Osteocyte (in vitro differentiated cells): ENCODE data around the gene MEF2B. TPM values are rescaled to one million over a fixed set of nuclear protein-coding genes. Genes with fewer than 3 reads are reported as not detected.

Source experiments
- DNase-seq: peaks from one replicate; pipeline ENCODE4 v3.0.0; 2021; ENCODE audit warnings: mixed read lengths; ENCODE audit not compliant: unreplicated experiment; ENCODE audit errors: extremely low spot score
- H3K27ac Mint-ChIP-seq: one replicate; pipeline ENCODE4 v1.8.0; 2021; ENCODE audit warnings: mild to moderate bottlenecking, mixed read lengths; ENCODE audit not compliant: unreplicated experiment
- H3K27me3 Mint-ChIP-seq: one replicate; pipeline ENCODE4 v1.8.0; 2021; ENCODE audit warnings: mixed read lengths; ENCODE audit not compliant: unreplicated experiment
- H3K36me3 Mint-ChIP-seq: one replicate; pipeline ENCODE4 v1.8.0; 2021; ENCODE audit warnings: mixed read lengths; ENCODE audit not compliant: unreplicated experiment
- H3K4me1 Mint-ChIP-seq: one replicate; pipeline ENCODE4 v1.8.0; 2021; ENCODE audit warnings: mixed read lengths; ENCODE audit not compliant: unreplicated experiment
- H3K4me3 Mint-ChIP-seq: one replicate; pipeline ENCODE4 v1.8.0; 2021; ENCODE audit warnings: mild to moderate bottlenecking, moderate library complexity, mixed read lengths; ENCODE audit not compliant: unreplicated experiment
- H3K9me3 Mint-ChIP-seq: one replicate; pipeline ENCODE4 v1.8.0; 2021; ENCODE audit warnings: mixed read lengths; ENCODE audit not compliant: unreplicated experiment
- total RNA-seq: library from RNA; stranded (reverse); gene quantifications from 2 replicates; pipeline ENCODE4 v1.2.1, GENCODE V29; 2021
- TF ChIP-seq, protein P1 (sequence below): fragments of 200-600 bp; sonication (generic); IDR thresholded peaks from 2 replicates; pipeline ENCODE4 v1.5.0; 2021; ENCODE audit warnings: antibody characterized with exemption, mild to moderate bottlenecking, moderate library complexity

Gene MEF2B
- total RNA-seq, 1 donor from 2014 or later: 1.6 TPM

DNA sequence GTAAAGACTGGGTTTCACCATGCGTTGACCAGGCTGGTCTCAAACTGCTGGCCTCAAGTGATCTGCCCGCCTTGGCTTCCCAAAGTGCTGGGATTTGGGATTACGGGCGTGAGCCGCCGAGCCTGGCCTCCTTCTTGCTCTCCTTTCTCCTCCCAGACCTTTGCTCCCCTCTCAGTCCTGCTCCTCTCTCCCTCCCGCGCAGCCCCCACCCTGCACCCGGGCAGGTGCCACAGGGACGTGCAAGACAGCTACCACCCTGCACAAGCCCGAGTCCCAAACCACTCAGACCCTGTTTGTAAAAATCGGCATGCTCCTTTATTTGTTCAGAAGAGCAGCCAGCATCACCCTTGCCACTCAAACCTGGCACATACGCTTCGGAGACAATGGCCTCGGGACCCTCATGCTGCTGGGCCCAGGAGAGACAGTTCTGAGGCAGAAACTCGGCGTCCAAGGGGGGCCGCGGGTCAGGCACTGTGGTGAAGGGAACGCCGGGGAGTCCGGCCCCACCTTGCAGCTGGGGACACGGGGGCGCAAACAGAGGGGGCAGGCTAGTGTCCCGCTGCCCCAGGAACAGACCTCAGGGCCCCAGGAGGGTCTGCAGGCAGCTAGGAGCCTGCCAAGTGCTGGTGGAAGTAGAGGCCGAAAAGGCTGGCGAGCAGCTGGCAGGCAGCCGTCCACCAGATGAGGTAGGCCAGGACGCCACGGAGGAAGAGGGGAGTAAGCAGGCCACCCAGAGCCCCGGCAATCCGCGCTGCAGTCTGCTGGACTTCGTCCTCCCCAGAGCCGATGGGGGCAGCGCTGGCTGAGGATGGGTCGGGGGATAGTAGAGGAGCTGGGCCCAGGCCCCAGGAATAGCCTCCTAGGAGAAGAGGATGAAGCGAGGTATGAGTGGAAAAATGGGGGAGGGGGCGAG is 50.5 kb downstream of the MEF2B start:
- peaks cover 12% of the 10 kb centered on the region for H3K9me3 Mint-ChIP-seq
- peaks cover 30% of the 10 kb centered on the region for H3K36me3 Mint-ChIP-seq
- no peaks in the 10 kb centered on the region for H3K4me1 Mint-ChIP-seq
- no peak overlapping the region for H3K27ac Mint-ChIP-seq
- H3K4me3 Mint-ChIP-seq: no peak overlapping the region
- TF ChIP-seq, protein P1, sequence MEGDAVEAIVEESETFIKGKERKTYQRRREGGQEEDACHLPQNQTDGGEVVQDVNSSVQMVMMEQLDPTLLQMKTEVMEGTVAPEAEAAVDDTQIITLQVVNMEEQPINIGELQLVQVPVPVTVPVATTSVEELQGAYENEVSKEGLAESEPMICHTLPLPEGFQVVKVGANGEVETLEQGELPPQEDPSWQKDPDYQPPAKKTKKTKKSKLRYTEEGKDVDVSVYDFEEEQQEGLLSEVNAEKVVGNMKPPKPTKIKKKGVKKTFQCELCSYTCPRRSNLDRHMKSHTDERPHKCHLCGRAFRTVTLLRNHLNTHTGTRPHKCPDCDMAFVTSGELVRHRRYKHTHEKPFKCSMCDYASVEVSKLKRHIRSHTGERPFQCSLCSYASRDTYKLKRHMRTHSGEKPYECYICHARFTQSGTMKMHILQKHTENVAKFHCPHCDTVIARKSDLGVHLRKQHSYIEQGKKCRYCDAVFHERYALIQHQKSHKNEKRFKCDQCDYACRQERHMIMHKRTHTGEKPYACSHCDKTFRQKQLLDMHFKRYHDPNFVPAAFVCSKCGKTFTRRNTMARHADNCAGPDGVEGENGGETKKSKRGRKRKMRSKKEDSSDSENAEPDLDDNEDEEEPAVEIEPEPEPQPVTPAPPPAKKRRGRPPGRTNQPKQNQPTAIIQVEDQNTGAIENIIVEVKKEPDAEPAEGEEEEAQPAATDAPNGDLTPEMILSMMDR: no peak
- DNase-seq: no peak
- no peaks in the 10 kb centered on the region for H3K27me3 Mint-ChIP-seq

DNA sequence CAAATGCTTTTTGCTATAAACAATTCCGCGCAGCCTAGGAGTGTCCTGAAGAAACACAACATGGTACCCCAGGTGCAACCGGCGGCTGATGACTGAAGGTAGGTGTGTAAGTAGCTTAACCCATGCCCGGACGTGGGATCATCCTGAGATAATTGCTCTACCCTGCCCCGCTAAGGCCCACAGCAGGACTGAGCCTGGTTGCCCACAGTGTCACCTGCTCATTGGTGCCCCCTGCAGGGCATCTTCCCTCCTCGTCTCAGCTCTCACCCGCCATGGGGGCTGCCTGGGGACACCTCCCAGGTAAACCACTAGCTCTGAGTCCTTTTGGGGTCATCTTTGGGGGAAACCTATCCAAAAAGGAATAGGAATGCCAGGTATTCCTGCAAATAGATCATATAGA is 54.1 kb downstream of the MEF2B start:
- peaks cover 8% of the 10 kb centered on the region for H3K36me3 Mint-ChIP-seq
- no peak overlapping the region for H3K27ac Mint-ChIP-seq
- peaks cover 1% of the 10 kb centered on the region for H3K4me1 Mint-ChIP-seq
- H3K27me3 Mint-ChIP-seq: no peaks in the 10 kb centered on the region
- no peaks in the 10 kb centered on the region for H3K9me3 Mint-ChIP-seq
- H3K4me3 Mint-ChIP-seq: no peak overlapping the region
- no peak for DNase-seq
- TF ChIP-seq, protein P1: peak; percentile 45

DNA sequence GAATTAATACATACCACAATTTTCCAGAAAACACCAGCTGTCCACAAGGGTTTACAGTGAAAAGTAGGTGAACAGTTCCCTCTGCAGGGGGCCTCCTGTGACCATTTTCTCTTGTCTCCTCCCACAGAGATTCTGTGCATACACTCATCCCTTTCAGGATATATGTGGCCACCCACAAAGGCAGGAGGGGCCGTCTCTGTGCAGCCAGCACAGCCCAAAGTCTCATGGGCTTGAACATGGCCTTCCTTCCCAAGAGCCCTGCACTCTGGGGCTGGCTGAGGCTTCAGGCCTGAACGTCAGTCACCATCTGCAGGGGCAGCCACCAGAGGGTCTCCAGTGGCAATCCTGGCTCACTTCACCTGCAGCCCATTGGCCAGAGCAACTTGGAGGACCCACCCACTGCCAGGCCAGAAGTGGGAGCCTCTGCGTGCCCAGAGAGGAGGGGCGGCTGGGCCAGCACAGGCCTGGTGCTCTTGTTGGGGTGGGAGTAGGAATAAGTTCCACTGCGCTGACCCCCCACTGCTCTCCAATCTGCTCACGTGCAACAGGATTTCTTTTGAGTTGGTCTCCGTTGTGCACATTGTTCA is 56.9 kb downstream of the MEF2B start:
- no peak overlapping the region for H3K4me3 Mint-ChIP-seq
- no peak for DNase-seq
- no peaks in the 10 kb centered on the region for H3K9me3 Mint-ChIP-seq
- TF ChIP-seq, protein P1: no peak
- H3K36me3 Mint-ChIP-seq: no peaks in the 10 kb centered on the region
- no peak overlapping the region for H3K27ac Mint-ChIP-seq
- no peaks in the 10 kb centered on the region for H3K27me3 Mint-ChIP-seq
- peaks cover 7% of the 10 kb centered on the region for H3K4me1 Mint-ChIP-seq

DNA sequence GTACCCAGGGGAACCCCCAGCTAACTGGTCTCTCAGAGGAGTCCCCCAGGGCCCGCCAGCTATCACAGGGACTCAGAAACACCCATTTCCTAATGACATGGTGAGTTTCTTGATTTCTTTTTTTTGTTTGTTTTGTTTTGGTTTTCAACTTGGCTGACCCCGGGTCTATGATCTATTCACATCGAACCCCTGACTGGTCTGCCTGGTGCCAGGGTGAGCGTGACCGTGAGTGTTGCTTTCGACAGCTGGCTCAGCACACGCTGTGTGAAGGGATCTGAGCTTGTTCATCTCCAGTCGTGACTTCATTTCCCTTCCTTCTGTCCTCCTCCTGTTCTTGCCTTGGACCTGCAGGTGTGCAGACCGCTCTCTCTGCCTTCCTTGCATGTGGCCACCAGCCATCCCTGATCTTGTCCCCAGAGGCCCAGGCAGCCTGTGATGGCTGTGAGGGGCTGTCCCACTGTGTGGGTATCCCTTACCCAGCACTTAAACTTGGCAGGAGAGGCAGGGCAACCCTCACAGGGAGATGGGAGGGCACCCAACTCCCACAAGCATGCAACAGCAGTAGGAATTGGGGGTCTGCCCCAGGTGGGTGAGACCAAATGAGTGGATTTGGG is 58.0 kb downstream of the MEF2B start:
- Mint-ChIP-seq H3K36me3 (peaks cover 2% of the 10 kb centered on the region), H3K27ac (no peak overlapping the region), H3K9me3 (no peaks in the 10 kb centered on the region), H3K4me3 (no peak overlapping the region), H3K27me3 (no peaks in the 10 kb centered on the region), H3K4me1 (peaks cover 7% of the 10 kb centered on the region)
- TF ChIP-seq, protein P1: no peak
- DNase-seq: no peak
